ENCODE measurements around the gene PLA2G2A.

Gene PLA2G2A

GRCh38 chr1:19955534-19956170, 23.8 kb downstream of the PLA2G2A start:
- Histone ChIP-seq H3K4me3 (ENCODE audit: low read length in 2 of 2) (no peak overlapping the region), H3K4me1 (ENCODE audit: control insufficient read depth in 2 of 2, insufficient read depth in 2 of 2, low read length in 2 of 2) (no peaks in the 10 kb centered on the region), H3K9ac (ENCODE audit: low read depth in 1 of 2, low read length in 2 of 2) (no peak overlapping the region), H3K9me3 (ENCODE audit: control insufficient read depth in 2 of 2, low read length in 2 of 2) (peaks cover 0 to 2% of the 10 kb centered on the region in 2 donors), H3K36me3 (ENCODE audit: control insufficient read depth in 2 of 2, insufficient read depth in 2 of 2, low read length in 2 of 2) (no peaks in the 10 kb centered on the region), H3K27ac (ENCODE audit: low read depth in 2 of 2, low read length in 2 of 2) (no peak overlapping the region), H3K27me3 (ENCODE audit: control insufficient read depth in 2 of 2, insufficient read depth in 2 of 2, low read length in 2 of 2) (no peaks in the 10 kb centered on the region)

GRCh38 chr1:19954059-19954458, 25.4 kb downstream of the PLA2G2A start:
- peaks cover 0 to 3% of the 10 kb centered on the region in 2 donors for H3K27me3 ChIP-seq (ENCODE audit: control insufficient read depth in 2 of 2, insufficient read depth in 2 of 2, low read length in 2 of 2)
- no peaks in the 10 kb centered on the region for H3K36me3 ChIP-seq (ENCODE audit: control insufficient read depth in 2 of 2, insufficient read depth in 2 of 2, low read length in 2 of 2)
- H3K9me3 ChIP-seq (ENCODE audit: control insufficient read depth in 2 of 2, low read length in 2 of 2) = peaks cover 0 to 2% of the 10 kb centered on the region in 2 donors
- no peak overlapping the region for H3K4me3 ChIP-seq (ENCODE audit: low read length in 2 of 2)
- H3K27ac ChIP-seq (ENCODE audit: low read depth in 2 of 2, low read length in 2 of 2) = no peak overlapping the region
- H3K9ac ChIP-seq (ENCODE audit: low read depth in 1 of 2, low read length in 2 of 2) = no peak overlapping the region
- no peaks in the 10 kb centered on the region for H3K4me1 ChIP-seq (ENCODE audit: control insufficient read depth in 2 of 2, insufficient read depth in 2 of 2, low read length in 2 of 2)

- Histone ChIP-seq H3K27ac (ENCODE audit: low read depth in 2 of 2, low read length in 2 of 2) (no peak overlapping the region), H3K9me3 (ENCODE audit: control insufficient read depth in 2 of 2, low read length in 2 of 2) (peaks cover 0 to 2% of the 10 kb centered on the region in 2 donors), H3K36me3 (ENCODE audit: control insufficient read depth in 2 of 2, insufficient read depth in 2 of 2, low read length in 2 of 2) (no peaks in the 10 kb centered on the region), H3K4me3 (ENCODE audit: low read length in 2 of 2) (no peak overlapping the region), H3K9ac (ENCODE audit: low read depth in 1 of 2, low read length in 2 of 2) (no peak overlapping the region), H3K27me3 (ENCODE audit: control insufficient read depth in 2 of 2, insufficient read depth in 2 of 2, low read length in 2 of 2) (peaks cover 0 to 3% of the 10 kb centered on the region in 2 donors), H3K4me1 (ENCODE audit: control insufficient read depth in 2 of 2, insufficient read depth in 2 of 2, low read length in 2 of 2) (no peaks in the 10 kb centered on the region)
Measured at GRCh38 chr1:19949016-19949415, 30.4 kb downstream of the PLA2G2A start.

GRCh38 chr1:19946971-19947370, 32.4 kb downstream of the PLA2G2A start:
- Histone ChIP-seq H3K27ac (ENCODE audit: low read depth in 2 of 2, low read length in 2 of 2) (no peak overlapping the region), H3K27me3 (ENCODE audit: control insufficient read depth in 2 of 2, insufficient read depth in 2 of 2, low read length in 2 of 2) (peaks cover 0 to 3% of the 10 kb centered on the region in 2 donors), H3K9ac (ENCODE audit: low read depth in 1 of 2, low read length in 2 of 2) (no peak overlapping the region), H3K4me1 (ENCODE audit: control insufficient read depth in 2 of 2, insufficient read depth in 2 of 2, low read length in 2 of 2) (no peaks in the 10 kb centered on the region), H3K9me3 (ENCODE audit: control insufficient read depth in 2 of 2, low read length in 2 of 2) (no peaks in the 10 kb centered on the region), H3K4me3 (ENCODE audit: low read length in 2 of 2) (no peak overlapping the region), H3K36me3 (ENCODE audit: control insufficient read depth in 2 of 2, insufficient read depth in 2 of 2, low read length in 2 of 2) (no peaks in the 10 kb centered on the region)

GRCh38 chr1:19946331-19946751, 33.1 kb downstream of the PLA2G2A start:
- no peak overlapping the region for H3K27ac ChIP-seq (ENCODE audit: low read depth in 2 of 2, low read length in 2 of 2)
- H3K27me3 ChIP-seq (ENCODE audit: control insufficient read depth in 2 of 2, insufficient read depth in 2 of 2, low read length in 2 of 2) = peaks cover 0 to 3% of the 10 kb centered on the region in 2 donors
- no peaks in the 10 kb centered on the region for H3K4me1 ChIP-seq (ENCODE audit: control insufficient read depth in 2 of 2, insufficient read depth in 2 of 2, low read length in 2 of 2)
- no peaks in the 10 kb centered on the region for H3K9me3 ChIP-seq (ENCODE audit: control insufficient read depth in 2 of 2, low read length in 2 of 2)
- H3K4me3 ChIP-seq (ENCODE audit: low read length in 2 of 2) = no peak overlapping the region
- H3K36me3 ChIP-seq (ENCODE audit: control insufficient read depth in 2 of 2, insufficient read depth in 2 of 2, low read length in 2 of 2) = no peaks in the 10 kb centered on the region
- no peak overlapping the region for H3K9ac ChIP-seq (ENCODE audit: low read depth in 1 of 2, low read length in 2 of 2)

- no peaks in the 10 kb centered on the region for H3K4me1 ChIP-seq (ENCODE audit: control insufficient read depth in 2 of 2, insufficient read depth in 2 of 2, low read length in 2 of 2)
- H3K27ac ChIP-seq (ENCODE audit: low read depth in 2 of 2, low read length in 2 of 2) = no peak overlapping the region
- H3K9me3 ChIP-seq (ENCODE audit: control insufficient read depth in 2 of 2, low read length in 2 of 2) = no peaks in the 10 kb centered on the region
- no peak overlapping the region for H3K4me3 ChIP-seq (ENCODE audit: low read length in 2 of 2)
- no peak overlapping the region for H3K9ac ChIP-seq (ENCODE audit: low read depth in 1 of 2, low read length in 2 of 2)
- H3K27me3 ChIP-seq (ENCODE audit: control insufficient read depth in 2 of 2, insufficient read depth in 2 of 2, low read length in 2 of 2) = peaks cover 0 to 3% of the 10 kb centered on the region in 2 donors
- no peaks in the 10 kb centered on the region for H3K36me3 ChIP-seq (ENCODE audit: control insufficient read depth in 2 of 2, insufficient read depth in 2 of 2, low read length in 2 of 2)
Measured at GRCh38 chr1:19945914-19946313, 33.5 kb downstream of the PLA2G2A start.

- Histone ChIP-seq H3K9ac (ENCODE audit: low read depth in 1 of 2, low read length in 2 of 2) (no peak overlapping the region), H3K36me3 (ENCODE audit: control insufficient read depth in 2 of 2, insufficient read depth in 2 of 2, low read length in 2 of 2) (no peaks in the 10 kb centered on the region), H3K4me1 (ENCODE audit: control insufficient read depth in 2 of 2, insufficient read depth in 2 of 2, low read length in 2 of 2) (no peaks in the 10 kb centered on the region), H3K27me3 (ENCODE audit: control insufficient read depth in 2 of 2, insufficient read depth in 2 of 2, low read length in 2 of 2) (no peaks in the 10 kb centered on the region), H3K27ac (ENCODE audit: low read depth in 2 of 2, low read length in 2 of 2) (no peak overlapping the region), H3K9me3 (ENCODE audit: control insufficient read depth in 2 of 2, low read length in 2 of 2) (no peaks in the 10 kb centered on the region), H3K4me3 (ENCODE audit: low read length in 2 of 2) (no peak overlapping the region)
Measured at GRCh38 chr1:19942657-19943056, 36.8 kb downstream of the PLA2G2A start.

- H3K9me3 ChIP-seq (ENCODE audit: control insufficient read depth in 2 of 2, low read length in 2 of 2) = no peaks in the 10 kb centered on the region
- no peak overlapping the region for H3K27ac ChIP-seq (ENCODE audit: low read depth in 2 of 2, low read length in 2 of 2)
- no peaks in the 10 kb centered on the region for H3K4me1 ChIP-seq (ENCODE audit: control insufficient read depth in 2 of 2, insufficient read depth in 2 of 2, low read length in 2 of 2)
- H3K9ac ChIP-seq (ENCODE audit: low read depth in 1 of 2, low read length in 2 of 2) = no peak overlapping the region
- H3K4me3 ChIP-seq (ENCODE audit: low read length in 2 of 2) = no peak overlapping the region
- no peaks in the 10 kb centered on the region for H3K36me3 ChIP-seq (ENCODE audit: control insufficient read depth in 2 of 2, insufficient read depth in 2 of 2, low read length in 2 of 2)
- no peaks in the 10 kb centered on the region for H3K27me3 ChIP-seq (ENCODE audit: control insufficient read depth in 2 of 2, insufficient read depth in 2 of 2, low read length in 2 of 2)
Measured at GRCh38 chr1:19942088-19942487, 37.3 kb downstream of the PLA2G2A start.

GRCh38 chr1:19941206-19941568, 38.2 kb downstream of the PLA2G2A start:
- Histone ChIP-seq H3K9ac (ENCODE audit: low read depth in 1 of 2, low read length in 2 of 2) (no peak overlapping the region), H3K9me3 (ENCODE audit: control insufficient read depth in 2 of 2, low read length in 2 of 2) (no peaks in the 10 kb centered on the region), H3K4me1 (ENCODE audit: control insufficient read depth in 2 of 2, insufficient read depth in 2 of 2, low read length in 2 of 2) (no peaks in the 10 kb centered on the region), H3K27me3 (ENCODE audit: control insufficient read depth in 2 of 2, insufficient read depth in 2 of 2, low read length in 2 of 2) (no peaks in the 10 kb centered on the region), H3K4me3 (ENCODE audit: low read length in 2 of 2) (no peak overlapping the region), H3K27ac (ENCODE audit: low read depth in 2 of 2, low read length in 2 of 2) (no peak overlapping the region), H3K36me3 (ENCODE audit: control insufficient read depth in 2 of 2, insufficient read depth in 2 of 2, low read length in 2 of 2) (no peaks in the 10 kb centered on the region)

GRCh38 chr1:19940486-19941205, 38.8 kb downstream of the PLA2G2A start:
- no peak overlapping the region for H3K4me3 ChIP-seq (ENCODE audit: low read length in 2 of 2)

More at GRCh38 chr1:19940486-19941205, 38.8 kb downstream of the PLA2G2A start:
- Histone ChIP-seq H3K27ac (ENCODE audit: low read depth in 2 of 2, low read length in 2 of 2) (no peak overlapping the region), H3K4me1 (ENCODE audit: control insufficient read depth in 2 of 2, insufficient read depth in 2 of 2, low read length in 2 of 2) (no peaks in the 10 kb centered on the region), H3K9ac (ENCODE audit: low read depth in 1 of 2, low read length in 2 of 2) (no peak overlapping the region), H3K9me3 (ENCODE audit: control insufficient read depth in 2 of 2, low read length in 2 of 2) (no peaks in the 10 kb centered on the region), H3K36me3 (ENCODE audit: control insufficient read depth in 2 of 2, insufficient read depth in 2 of 2, low read length in 2 of 2) (no peaks in the 10 kb centered on the region), H3K27me3 (ENCODE audit: control insufficient read depth in 2 of 2, insufficient read depth in 2 of 2, low read length in 2 of 2) (no peaks in the 10 kb centered on the region)

Measured in mucosa of rectum (tissue), 2 donors.